Uterus (tissue), 2 donors: ENCODE results near the gene TTK.

Experiments used
- CTCF ChIP-seq, 4 experiments: fragments of 200-600 bp in 2 of 4; fragments of 450-650 bp in 2 of 4; sonication (generic) in 2 of 4; IDR thresholded peaks; one replicate each; pipeline ENCODE4 v1.5.1; 2016 to 2019; ENCODE audit warnings: antibody characterized with exemption in 4 of 4, mild to moderate bottlenecking in 2 of 4, moderate library complexity in 1 of 4
- POLR2A ChIP-seq, 2 donors: fragments of 450-650 bp; IDR thresholded peaks; one replicate each; pipeline ENCODE4 v1.6.1; 2016; ENCODE audit warnings: antibody characterized with exemption in 2 of 2, mild to moderate bottlenecking in 1 of 2, moderate library complexity in 1 of 2

- TF ChIP-seq CTCF (IDR thresholded peaks at IDR 0.05) (no peak), POLR2A (IDR thresholded peaks at IDR 0.05) (no peak)
Observed at GRCh38 chr6:80029470-80029869, 25.0 kb downstream of the TTK start.
